Liver (tissue), 9 donors: ENCODE data around the gene CC2D2A. TPM values are rescaled to one million over a fixed set of nuclear protein-coding genes. Genes with fewer than 3 reads are reported as not detected.

Experiments used
- DNase-seq: peaks from one replicate; pipeline ENCODE4 v3.0.0-alpha.2; 2017; ENCODE audit warnings: low spot score
- H3K27ac ChIP-seq, 2 donors: one replicate each; pipeline ENCODE4 v1.7.0; 2013; ENCODE audit warnings: inconsistent platforms in 2 of 2, low read length in 2 of 2, control low read depth in 1 of 2, low read depth in 1 of 2, mild to moderate bottlenecking in 1 of 2
- H3K27me3 ChIP-seq, 4 donors: one replicate each; pipeline versions ENCODE4 v1.6.1 to v1.7.0; 2013; ENCODE audit warnings: low read length in 3 of 4, inconsistent platforms in 1 of 4, mild to moderate bottlenecking in 1 of 4, moderate library complexity in 1 of 4; ENCODE audit not compliant: control insufficient read depth in 4 of 4, insufficient read depth in 4 of 4
- H3K36me3 ChIP-seq, 4 donors: one replicate each; pipeline versions ENCODE4 v1.6.1 to v1.7.0; 2013; ENCODE audit warnings: low read length in 3 of 4, mild to moderate bottlenecking in 3 of 4, low read depth in 1 of 4, moderate library complexity in 1 of 4; ENCODE audit not compliant: control insufficient read depth in 4 of 4, insufficient read depth in 3 of 4
- H3K4me1 ChIP-seq, 4 donors: one replicate each; pipeline versions ENCODE4 v1.6.1 to v1.7.0; 2013; ENCODE audit warnings: low read length in 3 of 4, mild to moderate bottlenecking in 3 of 4, moderate library complexity in 1 of 4; ENCODE audit not compliant: control insufficient read depth in 4 of 4, insufficient read depth in 4 of 4
- H3K4me3 ChIP-seq, 3 donors: one replicate each; pipeline versions ENCODE4 v1.6.1 to v1.7.0; 2013; ENCODE audit warnings: low read length in 3 of 3, control low read depth in 1 of 3, low read depth in 1 of 3, mild to moderate bottlenecking in 1 of 3
- H3K9ac ChIP-seq, 2 donors: one replicate each; pipeline ENCODE4 v1.7.0; 2013; ENCODE audit warnings: low read length in 2 of 2, mild to moderate bottlenecking in 2 of 2, moderate library complexity in 2 of 2, control low read depth in 1 of 2, low read depth in 1 of 2
- H3K9me3 ChIP-seq, 4 donors: one replicate each; pipeline versions ENCODE4 v1.6.1 to v1.7.0; 2013; ENCODE audit warnings: low read length in 3 of 4; ENCODE audit not compliant: control insufficient read depth in 4 of 4
- ATF3 ChIP-seq: IDR thresholded peaks from 2 replicates; pipeline ENCODE4 v1.6.1; 2016; ENCODE audit warnings: antibody characterized with exemption
- CTCF ChIP-seq: fragments of 150-350 bp; IDR thresholded peaks from 2 replicates; pipeline ENCODE4 v1.5.1; 2017; ENCODE audit warnings: improper control_type of control experiment, low read depth, low read length; ENCODE audit not compliant: missing input control
- EGR1 ChIP-seq, 2 donors: IDR thresholded peaks; 2 replicates each; pipeline ENCODE4 v1.6.1; 2016 to 2018; ENCODE audit warnings: antibody characterized with exemption in 2 of 2, low read depth in 2 of 2
- FOXA1 ChIP-seq: IDR thresholded peaks from 2 replicates; pipeline ENCODE4 v1.6.1; 2016; ENCODE audit warnings: antibody characterized with exemption
- GABPA ChIP-seq, 2 donors: IDR thresholded peaks in 1 of 2; conservative IDR thresholded peaks in 1 of 2; 2 replicates each; pipeline ENCODE4 v1.6.1; 2016; ENCODE audit warnings: antibody characterized with exemption in 2 of 2, mild to moderate bottlenecking in 1 of 2, moderate library complexity in 1 of 2
- HNF4A ChIP-seq, 2 donors: conservative IDR thresholded peaks; 2 replicates each; pipeline ENCODE4 v1.6.1; 2016; ENCODE audit warnings: antibody characterized with exemption in 2 of 2, mild to moderate bottlenecking in 2 of 2
- HNF4G ChIP-seq: IDR thresholded peaks from 2 replicates; pipeline ENCODE4 v1.6.1; 2016; ENCODE audit warnings: antibody characterized with exemption
- JUND ChIP-seq, 2 donors: IDR thresholded peaks; 2 replicates each; pipeline ENCODE4 v1.6.1; 2016; ENCODE audit warnings: antibody characterized with exemption in 2 of 2
- MAX ChIP-seq: IDR thresholded peaks from 2 replicates; pipeline ENCODE4 v1.6.1; 2016; ENCODE audit warnings: antibody characterized with exemption
- NR2F2 ChIP-seq: IDR thresholded peaks from 2 replicates; pipeline ENCODE4 v1.6.1; 2016; ENCODE audit warnings: antibody characterized with exemption
- RAD21 ChIP-seq, 2 donors: IDR thresholded peaks; 2 replicates each; pipeline ENCODE4 v1.6.1; 2016; ENCODE audit warnings: antibody characterized with exemption in 2 of 2, mild to moderate bottlenecking in 2 of 2
- RXRA ChIP-seq, 2 donors: IDR thresholded peaks; 2 replicates each; pipeline ENCODE4 v1.6.1; 2017 to 2018; ENCODE audit warnings: antibody characterized with exemption in 2 of 2, mild to moderate bottlenecking in 1 of 2
- SP1 ChIP-seq: IDR thresholded peaks from 2 replicates; pipeline ENCODE4 v1.6.1; 2018; ENCODE audit warnings: antibody characterized with exemption, mild to moderate bottlenecking
- TAF1 ChIP-seq: conservative IDR thresholded peaks from 2 replicates; pipeline ENCODE4 v1.6.1; 2016; ENCODE audit warnings: antibody characterized with exemption, mild to moderate bottlenecking
- YY1 ChIP-seq: IDR thresholded peaks from 2 replicates; pipeline ENCODE4 v1.6.1; 2016; ENCODE audit warnings: antibody characterized with exemption, mild to moderate bottlenecking
- WGBS: extraction: QIAGEN DNeasy Blood & Tissue Kit; methylation state at CpG from one replicate; pipeline ENCODE4 v1.1.7; 2013; 5-methylcytosine and 5-hydroxymethylcytosine counted together
- polyA plus RNA-seq, 2 donors: library from polyadenylated mRNA; stranded (reverse) in 1 of 2; unstranded in 1 of 2; fragments of 200-250 nt in 1 of 2; fragments of >200 nt in 1 of 2; fragmentation: Nextera tagmentation in 1 of 2; extraction: Ambion mirVana in 1 of 2; gene quantifications; one replicate each; pipeline versions ENCODE4 v1.2.1 to v1.2.3, GENCODE V29; 2013 to 2015
- total RNA-seq, 2 donors: library from RNA; depleted of rRNA; stranded (reverse); fragments of >200 nt; gene quantifications; one replicate each; pipeline ENCODE4 v1.2.3, GENCODE V29; 2014
- TF ChIP-seq, protein P1 (sequence below): IDR thresholded peaks from 2 replicates; pipeline ENCODE4 v1.6.1; 2016; ENCODE audit warnings: antibody characterized with exemption, mild to moderate bottlenecking
- TF ChIP-seq, protein P2 (sequence below): IDR thresholded peaks from 2 replicates; pipeline ENCODE4 v1.6.1; 2016; ENCODE audit warnings: antibody characterized with exemption
- donor health status: healthy.
- donor health status: healthy.
- donor health status: healthy.
- donor health status: healthy.
- donor health status: healthy.

The CC2D2A gene
- total and polyA plus RNA-seq, 4 donors: 2.3 to 3.8 (median 2.9) TPM

DNA sequence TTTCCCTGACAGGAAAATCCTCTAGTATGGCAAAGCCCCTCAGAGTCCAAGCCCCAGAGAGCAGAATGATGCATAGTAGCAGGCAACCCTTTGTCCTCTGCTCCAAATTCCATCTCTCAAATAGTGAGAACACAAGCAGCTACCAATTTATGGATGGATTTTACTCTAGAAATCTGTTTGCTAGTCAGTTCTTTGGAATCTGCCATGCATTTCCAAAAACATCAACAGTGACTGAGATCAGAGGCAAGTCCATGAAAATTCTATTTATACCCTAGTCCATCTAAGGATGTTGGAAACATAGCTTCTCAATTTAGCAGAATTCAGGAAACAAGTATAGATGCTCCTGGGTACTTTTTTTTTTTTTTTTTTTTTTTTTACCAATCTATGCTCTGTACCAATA is 10.0 kb upstream of the CC2D2A start (continued):
- TF ChIP-seq, protein P1, sequence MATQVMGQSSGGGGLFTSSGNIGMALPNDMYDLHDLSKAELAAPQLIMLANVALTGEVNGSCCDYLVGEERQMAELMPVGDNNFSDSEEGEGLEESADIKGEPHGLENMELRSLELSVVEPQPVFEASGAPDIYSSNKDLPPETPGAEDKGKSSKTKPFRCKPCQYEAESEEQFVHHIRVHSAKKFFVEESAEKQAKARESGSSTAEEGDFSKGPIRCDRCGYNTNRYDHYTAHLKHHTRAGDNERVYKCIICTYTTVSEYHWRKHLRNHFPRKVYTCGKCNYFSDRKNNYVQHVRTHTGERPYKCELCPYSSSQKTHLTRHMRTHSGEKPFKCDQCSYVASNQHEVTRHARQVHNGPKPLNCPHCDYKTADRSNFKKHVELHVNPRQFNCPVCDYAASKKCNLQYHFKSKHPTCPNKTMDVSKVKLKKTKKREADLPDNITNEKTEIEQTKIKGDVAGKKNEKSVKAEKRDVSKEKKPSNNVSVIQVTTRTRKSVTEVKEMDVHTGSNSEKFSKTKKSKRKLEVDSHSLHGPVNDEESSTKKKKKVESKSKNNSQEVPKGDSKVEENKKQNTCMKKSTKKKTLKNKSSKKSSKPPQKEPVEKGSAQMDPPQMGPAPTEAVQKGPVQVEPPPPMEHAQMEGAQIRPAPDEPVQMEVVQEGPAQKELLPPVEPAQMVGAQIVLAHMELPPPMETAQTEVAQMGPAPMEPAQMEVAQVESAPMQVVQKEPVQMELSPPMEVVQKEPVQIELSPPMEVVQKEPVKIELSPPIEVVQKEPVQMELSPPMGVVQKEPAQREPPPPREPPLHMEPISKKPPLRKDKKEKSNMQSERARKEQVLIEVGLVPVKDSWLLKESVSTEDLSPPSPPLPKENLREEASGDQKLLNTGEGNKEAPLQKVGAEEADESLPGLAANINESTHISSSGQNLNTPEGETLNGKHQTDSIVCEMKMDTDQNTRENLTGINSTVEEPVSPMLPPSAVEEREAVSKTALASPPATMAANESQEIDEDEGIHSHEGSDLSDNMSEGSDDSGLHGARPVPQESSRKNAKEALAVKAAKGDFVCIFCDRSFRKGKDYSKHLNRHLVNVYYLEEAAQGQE: no peak
- TF ChIP-seq ATF3 (no peak), SP1 (no peak), NR2F2 (no peak), FOXA1 (no peak), YY1 (no peak), GABPA (IDR thresholded peaks at IDR 0.05 in 1 of 2, conservative IDR thresholded peaks at IDR 0.05 in 1 of 2) (no peak)
- TF ChIP-seq, protein P2, sequence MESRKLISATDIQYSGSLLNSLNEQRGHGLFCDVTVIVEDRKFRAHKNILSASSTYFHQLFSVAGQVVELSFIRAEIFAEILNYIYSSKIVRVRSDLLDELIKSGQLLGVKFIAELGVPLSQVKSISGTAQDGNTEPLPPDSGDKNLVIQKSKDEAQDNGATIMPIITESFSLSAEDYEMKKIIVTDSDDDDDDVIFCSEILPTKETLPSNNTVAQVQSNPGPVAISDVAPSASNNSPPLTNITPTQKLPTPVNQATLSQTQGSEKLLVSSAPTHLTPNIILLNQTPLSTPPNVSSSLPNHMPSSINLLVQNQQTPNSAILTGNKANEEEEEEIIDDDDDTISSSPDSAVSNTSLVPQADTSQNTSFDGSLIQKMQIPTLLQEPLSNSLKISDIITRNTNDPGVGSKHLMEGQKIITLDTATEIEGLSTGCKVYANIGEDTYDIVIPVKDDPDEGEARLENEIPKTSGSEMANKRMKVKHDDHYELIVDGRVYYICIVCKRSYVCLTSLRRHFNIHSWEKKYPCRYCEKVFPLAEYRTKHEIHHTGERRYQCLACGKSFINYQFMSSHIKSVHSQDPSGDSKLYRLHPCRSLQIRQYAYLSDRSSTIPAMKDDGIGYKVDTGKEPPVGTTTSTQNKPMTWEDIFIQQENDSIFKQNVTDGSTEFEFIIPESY: no peak

- no peak overlapping the region for H3K9ac ChIP-seq
- TF ChIP-seq FOXA1: no peak
- TF ChIP-seq SP1: no peak
- no peak for TF ChIP-seq GABPA (IDR thresholded peaks at IDR 0.05 in 1 of 2, conservative IDR thresholded peaks at IDR 0.05 in 1 of 2)
- no peak for TF ChIP-seq NR2F2
- no peak for TF ChIP-seq ATF3
- no peak for TF ChIP-seq YY1
- no peak for TF ChIP-seq JUND (IDR thresholded peaks at IDR 0.05)
- TF ChIP-seq CTCF: no peak
- no peak for TF ChIP-seq RAD21 (IDR thresholded peaks at IDR 0.05)
- TF ChIP-seq, protein P2: no peak
- no peak for TF ChIP-seq EGR1 (IDR thresholded peaks at IDR 0.05; ENCODE audit: low read depth in 2 of 2)
- no peak for TF ChIP-seq HNF4G
- no peak for TF ChIP-seq MAX
- TF ChIP-seq, protein P1: no peak
- TF ChIP-seq RXRA (IDR thresholded peaks at IDR 0.05): no peak
- no peak for TF ChIP-seq HNF4A (conservative IDR thresholded peaks at IDR 0.05)
- TF ChIP-seq TAF1: no peak
- H3K9me3 ChIP-seq: no peaks in the 10 kb centered on the region
- no peaks in the 10 kb centered on the region for H3K4me1 ChIP-seq
- H3K27ac ChIP-seq: no peak overlapping the region
- no peaks in the 10 kb centered on the region for H3K36me3 ChIP-seq
- 77% methylated on average over 1 of the region's 1 CpG for WGBS
- no peaks in the 10 kb centered on the region for H3K27me3 ChIP-seq
- H3K4me3 ChIP-seq: no peak overlapping the region
- DNase-seq: no peak
These were observed 3.1 kb upstream of the CC2D2A start for GRCh38 chr4:15466596-15466995.
